NB4 (cell line): ENCODE measurements around the gene TGFBR2.
A peak's percentile ranks its signal among the peaks of the same experiment; 100 is the strongest.

Experiments
- DNase-seq: peaks from one replicate; pipeline ENCODE4 v3.0.0; 2010; ENCODE audit warnings: low read depth
- H3K4me3 ChIP-seq: one replicate; pipeline ENCODE4 v1.5.1; 2011; ENCODE audit warnings: mild to moderate bottlenecking, low read depth, low read length, moderate library complexity
- CTCF ChIP-seq: IDR thresholded peaks from one replicate; pipeline ENCODE4 v1.5.1; 2012; ENCODE audit warnings: low read depth, low read length
- MYC ChIP-seq: IDR thresholded peaks from 2 replicates; pipeline ENCODE4 v1.6.1; 2011; ENCODE audit warnings: low read depth, low read length
- POLR2A ChIP-seq: IDR thresholded peaks from 2 replicates; pipeline ENCODE4 v1.6.1; 2011; ENCODE audit warnings: mild to moderate bottlenecking; ENCODE audit not compliant: insufficient read length; ENCODE audit errors: extremely low read depth
- TF ChIP-seq, protein P1 (sequence below): IDR thresholded peaks from 2 replicates; pipeline ENCODE4 v1.6.1; 2011; ENCODE audit warnings: low read depth, low read length

TGFBR2 gene

DNA sequence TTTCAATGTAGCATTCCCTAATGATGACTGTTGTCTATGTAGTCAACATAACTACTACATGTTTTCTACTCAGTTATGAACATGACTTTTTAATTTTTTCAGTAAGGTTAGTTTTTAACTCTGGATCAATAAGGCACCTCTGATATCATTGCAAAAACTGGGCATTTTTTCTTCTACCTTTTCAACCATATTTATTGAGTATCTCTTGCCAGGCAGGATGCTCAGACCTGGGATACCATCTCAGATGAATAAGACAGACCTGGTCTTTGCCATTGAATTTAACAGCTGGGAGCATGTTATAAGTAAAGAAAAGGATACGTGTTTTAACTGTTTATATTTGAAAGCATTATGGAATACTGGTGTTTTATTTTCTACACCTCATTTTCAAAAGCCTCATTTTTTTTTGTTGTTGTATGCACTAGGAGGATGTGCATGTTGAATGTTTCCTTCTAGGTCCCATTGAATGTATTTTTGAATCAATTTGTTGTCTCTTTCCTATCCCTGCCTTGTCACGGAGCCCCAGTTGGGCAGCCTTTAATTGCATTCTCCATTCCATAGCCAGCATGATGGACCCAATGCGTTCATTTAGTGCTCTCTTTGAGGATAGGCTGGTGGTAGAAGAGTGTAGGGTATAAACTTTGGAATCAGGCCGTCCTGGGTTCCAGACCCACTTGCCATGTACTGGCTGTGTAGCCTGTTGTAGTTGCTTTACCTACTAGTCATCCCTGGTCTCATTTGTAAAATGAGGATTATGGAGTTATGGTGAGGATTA lies 3.7 kb downstream of the TGFBR2 start:
- TF ChIP-seq, protein P1, sequence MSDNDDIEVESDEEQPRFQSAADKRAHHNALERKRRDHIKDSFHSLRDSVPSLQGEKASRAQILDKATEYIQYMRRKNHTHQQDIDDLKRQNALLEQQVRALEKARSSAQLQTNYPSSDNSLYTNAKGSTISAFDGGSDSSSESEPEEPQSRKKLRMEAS, result no peak
- no peak for TF ChIP-seq CTCF
- TF ChIP-seq POLR2A, result no peak
- TF ChIP-seq MYC, result no peak
- H3K4me3 ChIP-seq, result peak overlapping the region; percentile 98
- no peak for DNase-seq

DNA sequence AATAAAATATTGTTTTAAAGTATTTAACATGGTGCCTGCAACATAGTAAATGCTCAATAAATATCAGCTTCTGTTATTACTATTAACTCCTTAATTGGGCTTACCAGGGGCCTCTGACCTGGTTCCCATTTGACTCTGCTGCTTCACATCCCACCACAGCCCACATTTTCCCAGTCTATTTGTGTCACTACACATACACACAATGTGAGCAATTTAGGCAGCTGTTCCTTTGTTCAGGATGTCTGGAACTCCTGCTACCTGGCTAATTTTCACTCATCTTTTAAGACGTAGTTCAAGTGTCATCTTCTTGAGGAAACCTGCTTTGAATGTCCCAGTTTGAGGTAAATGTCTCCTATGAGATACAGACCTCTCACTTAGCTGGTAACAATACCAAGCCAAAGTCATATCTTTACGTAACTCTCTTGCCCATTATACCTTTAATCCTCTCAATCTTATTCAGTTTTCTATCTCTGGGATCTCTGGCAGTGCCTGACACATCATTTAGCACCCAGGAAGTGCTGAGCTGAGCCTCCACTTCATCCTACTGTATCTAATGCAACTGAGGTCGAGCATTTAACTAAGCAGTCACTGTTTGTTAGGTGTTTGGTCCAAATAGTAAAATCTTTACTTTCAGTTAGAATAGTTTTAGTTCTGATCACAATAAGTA lies 4.4 kb downstream of the TGFBR2 start:
- TF ChIP-seq POLR2A, result no peak
- no peak for TF ChIP-seq MYC
- TF ChIP-seq, protein P1, result no peak
- DNase-seq, result no peak
- peak overlapping the region; percentile 13 for H3K4me3 ChIP-seq

- TF ChIP-seq POLR2A, result no peak
- no peak for TF ChIP-seq CTCF
- TF ChIP-seq, protein P1, result no peak
- H3K4me3 ChIP-seq, result peak overlapping the region; percentile 35
- peak; percentile 53 for DNase-seq
These were observed 5.4 kb downstream of the TGFBR2 start for GRCh38 chr3:30611613-30612436.

- no peak for TF ChIP-seq CTCF
- no peak for TF ChIP-seq POLR2A
- no peak for TF ChIP-seq MYC
- TF ChIP-seq, protein P1, result no peak
- peak; percentile 38 for DNase-seq
- H3K4me3 ChIP-seq, result no peak overlapping the region
These were observed 6.2 kb downstream of the TGFBR2 start for GRCh38 chr3:30612437-30613132.

DNA sequence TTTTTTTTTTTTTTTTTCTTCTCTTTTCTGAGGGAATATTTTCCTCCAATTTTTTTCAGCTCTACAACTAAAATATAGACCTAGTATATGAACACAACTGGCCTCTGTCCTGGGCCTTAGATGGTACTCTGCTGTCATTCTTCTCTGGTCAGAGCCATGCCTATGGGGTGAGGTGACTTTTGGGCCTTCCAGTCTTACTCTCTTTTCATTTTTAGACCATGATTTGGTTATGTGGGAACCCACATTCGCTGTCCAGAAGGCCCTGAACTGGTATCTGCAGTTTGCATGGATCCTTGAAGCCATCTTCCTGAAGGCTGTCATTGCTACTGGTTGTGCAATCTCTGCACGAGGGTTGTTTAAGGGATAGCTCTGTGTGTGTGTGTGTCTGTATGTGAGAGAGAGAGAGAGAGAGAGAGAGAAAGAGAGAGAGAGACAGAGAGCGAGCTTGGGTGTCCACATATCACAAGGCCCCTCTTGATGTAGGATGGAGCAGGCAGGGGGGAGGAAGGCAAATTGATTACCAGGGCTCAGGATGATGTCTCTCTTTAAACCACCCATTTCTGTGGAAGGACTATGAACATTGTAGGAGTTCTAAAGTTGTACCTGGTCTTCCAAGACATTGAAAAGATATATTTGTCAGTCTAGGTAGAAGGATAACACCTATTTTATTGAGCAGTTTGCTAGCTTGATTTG lies 6.9 kb downstream of the TGFBR2 start:
- peak; percentile 74 for DNase-seq
- TF ChIP-seq, protein P1, result no peak
- TF ChIP-seq CTCF, result no peak
- no peak for TF ChIP-seq POLR2A
- no peak for TF ChIP-seq MYC
- no peak overlapping the region for H3K4me3 ChIP-seq
